Astrocyte (in vitro differentiated cells and primary cell): ENCODE measurements around the gene RNF44. TPM values are rescaled to one million over a fixed set of nuclear protein-coding genes. Genes with fewer than 3 reads are reported as not detected.

Experiments
- DNase-seq: peaks from one replicate; pipeline ENCODE4 v3.0.0-alpha.2; 2010; ENCODE audit warnings: low read depth
- FAIRE-seq: peaks from 2 replicates; lab custom pipeline; 2011; peaks lifted over from hg19 to GRCh38; lab: Jason Lieb, UNC
- H2AFZ ChIP-seq: 2 replicates; pipeline ENCODE4 v1.6.0; 2012; ENCODE audit warnings: low read depth, low read length, inconsistent platforms
- H3K27ac ChIP-seq: 2 replicates; pipeline ENCODE4 v1.5.1; 2011; ENCODE audit warnings: low read depth, low read length, inconsistent platforms
- H3K27me3 ChIP-seq: 2 replicates; pipeline ENCODE4 v1.6.0; 2011; ENCODE audit warnings: low read length, inconsistent platforms; ENCODE audit not compliant: insufficient read depth
- H3K36me3 ChIP-seq: 2 replicates; pipeline ENCODE4 v1.5.1; 2011; ENCODE audit warnings: low read length, inconsistent platforms; ENCODE audit not compliant: insufficient read depth
- H3K4me1 ChIP-seq: 2 replicates; pipeline ENCODE4 v1.5.1; 2011; ENCODE audit warnings: low read length, inconsistent platforms; ENCODE audit not compliant: insufficient read depth
- H3K4me2 ChIP-seq: 2 replicates; pipeline ENCODE4 v1.6.0; 2012; ENCODE audit warnings: low read length, inconsistent platforms
- H3K4me3 ChIP-seq: 2 replicates; pipeline ENCODE4 v1.5.1; 2011; ENCODE audit warnings: low read depth, mild to moderate bottlenecking, low read length, inconsistent platforms; ENCODE audit not compliant: insufficient read depth
- H3K79me2 ChIP-seq: 2 replicates; pipeline ENCODE4 v1.6.0; 2012; ENCODE audit warnings: mild to moderate bottlenecking, low read length, inconsistent platforms; ENCODE audit not compliant: insufficient read depth
- H3K9ac ChIP-seq: 2 replicates; pipeline ENCODE4 v1.6.0; 2012; ENCODE audit warnings: mild to moderate bottlenecking, low read length, inconsistent platforms
- H3K9me3 ChIP-seq: 2 replicates; pipeline ENCODE4 v1.5.1; 2012; ENCODE audit warnings: low read depth, mild to moderate bottlenecking, low read length, inconsistent platforms; ENCODE audit not compliant: insufficient read depth
- H4K20me1 ChIP-seq: 2 replicates; pipeline ENCODE4 v1.6.0; 2012; ENCODE audit warnings: low read length, inconsistent platforms; ENCODE audit not compliant: insufficient read depth
- H3K27ac Mint-ChIP-seq: one replicate; pipeline ENCODE4 v1.8.0; 2021; ENCODE audit warnings: mild to moderate bottlenecking, mixed read lengths; ENCODE audit not compliant: unreplicated experiment
- H3K27me3 Mint-ChIP-seq: one replicate; pipeline ENCODE4 v1.8.0; 2021; ENCODE audit warnings: low read depth, mixed read lengths; ENCODE audit not compliant: unreplicated experiment
- H3K36me3 Mint-ChIP-seq: one replicate; pipeline ENCODE4 v1.8.0; 2021; ENCODE audit warnings: low read depth, mixed read lengths; ENCODE audit not compliant: unreplicated experiment
- H3K4me1 Mint-ChIP-seq: one replicate; pipeline ENCODE4 v1.8.0; 2021; ENCODE audit warnings: low read depth, mixed read lengths; ENCODE audit not compliant: unreplicated experiment
- H3K4me3 Mint-ChIP-seq: one replicate; pipeline ENCODE4 v1.8.0; 2021; ENCODE audit warnings: mild to moderate bottlenecking, moderate library complexity, mixed read lengths; ENCODE audit not compliant: unreplicated experiment
- H3K9me3 Mint-ChIP-seq: one replicate; pipeline ENCODE4 v1.8.0; 2021; ENCODE audit warnings: mild to moderate bottlenecking, mixed read lengths; ENCODE audit not compliant: unreplicated experiment
- CTCF ChIP-seq: IDR thresholded peaks from 2 replicates; pipeline ENCODE4 v1.5.1; 2011; ENCODE audit warnings: low read depth, mild to moderate bottlenecking, inconsistent platforms, low read length, moderate library complexity; ENCODE audit not compliant: insufficient read depth
- EZH2 ChIP-seq: IDR thresholded peaks from 2 replicates; pipeline ENCODE4 v1.6.1; 2012; ENCODE audit warnings: mild to moderate bottlenecking, low read length, inconsistent platforms; ENCODE audit not compliant: insufficient read depth
- total RNA-seq: library from RNA; stranded (reverse); gene quantifications from 2 replicates; pipeline ENCODE4 v1.2.1, GENCODE V29; 2021

RNF44 gene
- total RNA-seq, 1 donor from 2014 or later, result 59.8 TPM

- Mint-ChIP-seq H3K27me3 (peaks cover 7% of the 10 kb centered on the region), H3K27ac (peak overlapping the region; percentile 4), H3K36me3 (no peaks in the 10 kb centered on the region), H3K9me3 (no peaks in the 10 kb centered on the region), H3K4me1 (peaks cover 12% of the 10 kb centered on the region), H3K4me3 (no peak overlapping the region)
- H3K27ac ChIP-seq, result no peak overlapping the region
- no peaks in the 10 kb centered on the region for H3K36me3 ChIP-seq
- no peaks in the 10 kb centered on the region for H3K27me3 ChIP-seq
- no peak for TF ChIP-seq CTCF
- no peak for TF ChIP-seq EZH2
- DNase-seq, result no peak
- H3K79me2 ChIP-seq, result no peaks in the 10 kb centered on the region
- FAIRE-seq, result no peak
- H3K9ac ChIP-seq, result no peak overlapping the region
- no peak overlapping the region for H3K4me2 ChIP-seq
- no peaks in the 10 kb centered on the region for H4K20me1 ChIP-seq
- H3K4me1 ChIP-seq, result no peaks in the 10 kb centered on the region
- H3K4me3 ChIP-seq, result no peak overlapping the region
- no peaks in the 10 kb centered on the region for H3K9me3 ChIP-seq
- H2AFZ ChIP-seq, result no peak overlapping the region
These were observed 28.6 kb upstream of the RNF44 start for GRCh38 chr5:176565760-176566288.

DNA sequence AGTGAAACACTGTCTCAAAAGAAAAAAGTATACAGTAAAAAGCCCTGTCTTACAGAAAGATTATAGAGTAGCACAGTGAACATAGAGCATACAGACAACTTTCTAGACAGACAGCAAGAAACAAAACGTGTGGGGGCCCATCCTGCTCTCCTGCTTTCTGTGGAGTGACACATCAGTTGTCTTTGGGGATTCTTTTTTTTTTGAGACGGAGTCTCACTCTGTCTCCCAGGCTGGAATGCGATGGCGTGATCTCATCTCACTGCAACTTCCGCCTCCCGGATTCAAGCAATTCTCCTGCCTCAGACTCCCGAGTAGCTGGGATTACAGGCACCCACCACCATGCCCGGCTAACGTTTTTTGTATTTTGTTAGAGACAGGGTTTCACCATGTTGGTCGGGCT is 26.8 kb upstream of the RNF44 start:
- Histone ChIP-seq H3K9ac (no peak overlapping the region), H3K27ac (no peak overlapping the region), H3K4me3 (no peak overlapping the region), H2AFZ (no peak overlapping the region), H3K79me2 (no peaks in the 10 kb centered on the region), H3K9me3 (no peaks in the 10 kb centered on the region), H3K27me3 (no peaks in the 10 kb centered on the region), H3K36me3 (no peaks in the 10 kb centered on the region), H3K4me1 (no peaks in the 10 kb centered on the region), H3K4me2 (no peak overlapping the region), H4K20me1 (no peaks in the 10 kb centered on the region)
- FAIRE-seq (no peak), DNase-seq (no peak)
- H3K36me3 Mint-ChIP-seq, result no peaks in the 10 kb centered on the region
- TF ChIP-seq CTCF, result no peak
- TF ChIP-seq EZH2, result no peak
- peaks cover 2% of the 10 kb centered on the region for H3K9me3 Mint-ChIP-seq
- peaks cover 7% of the 10 kb centered on the region for H3K27me3 Mint-ChIP-seq
- H3K4me3 Mint-ChIP-seq, result no peak overlapping the region
- peaks cover 12% of the 10 kb centered on the region for H3K4me1 Mint-ChIP-seq
- peak overlapping the region; percentile 77 for H3K27ac Mint-ChIP-seq

DNA sequence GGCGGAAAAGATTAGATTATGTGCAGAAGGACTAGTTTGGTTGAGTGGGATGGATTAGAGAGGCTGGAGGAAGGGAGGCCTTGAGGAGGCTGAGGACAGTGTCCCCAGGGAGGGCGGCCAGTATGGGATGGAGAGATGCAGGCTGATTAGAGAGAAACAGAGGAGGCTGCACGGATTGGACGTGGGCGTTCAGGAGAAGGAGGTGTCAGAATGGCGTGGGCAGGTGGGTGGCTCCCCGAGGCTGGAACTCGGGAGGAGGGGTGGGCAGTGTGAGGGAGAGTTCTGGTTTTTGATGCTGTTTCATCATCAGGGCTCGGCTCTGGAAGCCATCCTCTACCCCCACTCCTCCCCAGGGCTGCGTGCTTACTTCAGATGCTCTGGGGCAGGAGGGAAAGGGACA is 25.0 kb upstream of the RNF44 start:
- Histone ChIP-seq H3K36me3 (no peaks in the 10 kb centered on the region), H3K27me3 (no peaks in the 10 kb centered on the region), H3K4me2 (no peak overlapping the region), H4K20me1 (no peaks in the 10 kb centered on the region), H3K27ac (no peak overlapping the region), H3K4me3 (no peak overlapping the region), H3K79me2 (no peaks in the 10 kb centered on the region), H3K9ac (no peak overlapping the region), H3K4me1 (no peaks in the 10 kb centered on the region), H3K9me3 (no peaks in the 10 kb centered on the region), H2AFZ (no peak overlapping the region)
- peaks cover 7% of the 10 kb centered on the region for H3K9me3 Mint-ChIP-seq
- H3K4me3 Mint-ChIP-seq, result no peak overlapping the region
- TF ChIP-seq EZH2 (no peak), CTCF (no peak)
- peaks cover 12% of the 10 kb centered on the region for H3K4me1 Mint-ChIP-seq
- H3K27me3 Mint-ChIP-seq, result peaks cover 7% of the 10 kb centered on the region
- no peak overlapping the region for H3K27ac Mint-ChIP-seq
- no peak for FAIRE-seq
- no peaks in the 10 kb centered on the region for H3K36me3 Mint-ChIP-seq
- DNase-seq, result no peak
